KBM-7 (cell line): Measurements from ENCODE around the gene PTH1R.

Source experiments
- DNase-seq: peaks from one replicate; pipeline ENCODE4 v3.0.0-alpha.2; 2015
- in situ Hi-C: fragments of 300-500 bp; cut with MboI; formaldehyde crosslinking; loops from 2 replicates; pipeline ENCODE4 v1.14.3; 2020; ENCODE audit warnings: low sequenced_read_pairs, low pct_unique_long_range_greater_than_20kb, mixed read lengths

The PTH1R gene

DNA sequence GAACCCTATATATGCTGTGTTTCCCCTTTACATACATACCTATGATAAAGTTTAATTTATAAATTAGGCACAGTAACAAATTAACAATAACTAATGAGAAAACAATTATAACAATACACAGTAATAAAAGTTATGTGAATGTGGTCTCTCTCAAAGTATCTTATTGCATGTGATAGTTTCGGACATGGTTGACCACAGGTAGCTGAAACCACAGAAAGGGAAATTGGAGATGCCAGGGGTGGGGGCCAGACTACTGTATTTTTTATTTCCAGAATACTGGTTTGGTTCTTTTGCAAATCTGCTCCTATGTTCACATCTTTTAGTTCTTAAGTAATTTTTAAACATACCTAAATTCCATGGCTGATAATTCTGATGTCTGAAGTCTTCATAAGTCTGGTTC lies 40.7 kb downstream of the PTH1R start:
- in situ Hi-C loops: no loop called here
- no peak for DNase-seq

DNA sequence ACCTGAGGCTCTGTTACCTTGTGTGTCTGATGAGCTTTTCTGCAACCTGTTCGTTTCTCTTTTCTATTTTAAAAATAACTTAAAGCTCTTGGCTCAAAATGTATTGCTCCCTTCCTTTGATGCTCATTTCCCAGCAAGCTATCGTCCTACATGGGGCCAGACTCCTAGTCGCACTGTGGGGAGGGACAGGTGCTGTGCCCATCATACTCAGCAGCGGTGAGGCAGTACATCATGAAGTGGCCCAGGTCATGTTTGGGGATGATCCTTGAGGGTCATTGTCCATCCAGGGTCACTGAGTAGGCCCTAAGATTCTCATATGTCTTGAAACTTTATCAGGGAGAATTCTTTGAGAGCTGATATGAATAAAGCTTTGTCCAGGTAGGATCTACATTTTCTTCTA lies 41.1 kb downstream of the PTH1R start:
- DNase-seq: no peak
- in situ Hi-C loops: no loop called here

DNA sequence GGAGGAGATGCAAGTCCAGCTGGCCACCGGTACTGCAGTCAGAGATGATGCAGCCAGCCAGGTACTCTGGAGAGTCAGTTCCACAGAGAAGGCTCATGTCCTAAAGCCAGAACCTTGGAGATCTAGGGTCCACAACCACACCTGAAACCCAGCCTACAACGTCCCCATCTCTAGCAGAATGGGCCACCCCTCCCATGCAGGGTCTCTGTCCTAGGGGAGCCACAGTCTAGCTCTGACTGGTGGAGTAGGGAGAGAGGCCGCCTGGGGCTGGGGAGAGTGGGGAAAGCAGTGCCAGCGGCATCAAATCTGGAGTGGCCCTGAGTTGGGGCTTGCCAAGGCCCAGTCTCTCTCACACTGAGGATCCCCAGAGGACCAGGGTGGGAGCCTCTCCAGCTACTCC lies 43.5 kb downstream of the PTH1R start:
- in situ Hi-C loops: no loop called here
- no peak for DNase-seq

DNA sequence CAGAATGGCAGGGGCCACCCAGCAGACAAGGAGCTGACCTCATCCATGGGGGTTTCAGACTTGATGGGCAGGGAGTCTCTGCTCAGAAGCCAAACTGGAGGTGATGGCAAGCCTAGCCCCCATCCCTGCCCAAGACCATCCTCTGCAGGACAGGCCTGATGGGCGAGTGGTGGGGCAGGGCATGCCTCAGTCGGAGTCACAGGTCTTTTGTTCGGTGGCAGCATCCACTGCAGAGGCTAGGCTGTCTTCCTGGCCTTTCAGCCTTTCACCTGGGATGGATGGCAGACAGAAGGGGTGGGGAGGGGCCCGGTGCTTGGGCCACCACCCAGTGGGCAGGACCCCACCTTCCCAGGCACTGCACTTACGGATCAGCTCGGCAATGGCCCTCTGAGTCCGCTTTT lies 44.4 kb downstream of the PTH1R start:
- in situ Hi-C loops: no loop called here
- DNase-seq: no peak

DNA sequence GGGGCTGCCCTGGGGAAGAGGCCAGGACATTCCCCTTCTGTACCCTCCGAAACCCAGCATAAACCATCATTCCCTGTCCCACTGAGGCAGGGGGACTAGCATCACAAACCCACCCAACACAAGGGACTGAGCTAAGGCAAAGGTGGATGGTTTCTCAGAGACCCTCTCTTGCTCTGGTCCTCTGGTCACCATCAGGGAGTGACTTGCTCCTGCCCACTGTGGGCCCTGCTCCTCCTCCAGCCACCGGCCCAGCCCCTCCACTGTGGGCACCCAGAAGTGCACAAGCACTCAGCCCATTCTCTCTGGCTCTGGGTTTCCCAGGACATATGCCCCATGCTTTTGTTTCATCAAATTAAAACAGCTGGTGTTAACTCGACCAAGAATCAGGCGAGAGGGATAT lies 44.9 kb downstream of the PTH1R start:
- DNase-seq: no peak
- in situ Hi-C loops: no loop called here

DNA sequence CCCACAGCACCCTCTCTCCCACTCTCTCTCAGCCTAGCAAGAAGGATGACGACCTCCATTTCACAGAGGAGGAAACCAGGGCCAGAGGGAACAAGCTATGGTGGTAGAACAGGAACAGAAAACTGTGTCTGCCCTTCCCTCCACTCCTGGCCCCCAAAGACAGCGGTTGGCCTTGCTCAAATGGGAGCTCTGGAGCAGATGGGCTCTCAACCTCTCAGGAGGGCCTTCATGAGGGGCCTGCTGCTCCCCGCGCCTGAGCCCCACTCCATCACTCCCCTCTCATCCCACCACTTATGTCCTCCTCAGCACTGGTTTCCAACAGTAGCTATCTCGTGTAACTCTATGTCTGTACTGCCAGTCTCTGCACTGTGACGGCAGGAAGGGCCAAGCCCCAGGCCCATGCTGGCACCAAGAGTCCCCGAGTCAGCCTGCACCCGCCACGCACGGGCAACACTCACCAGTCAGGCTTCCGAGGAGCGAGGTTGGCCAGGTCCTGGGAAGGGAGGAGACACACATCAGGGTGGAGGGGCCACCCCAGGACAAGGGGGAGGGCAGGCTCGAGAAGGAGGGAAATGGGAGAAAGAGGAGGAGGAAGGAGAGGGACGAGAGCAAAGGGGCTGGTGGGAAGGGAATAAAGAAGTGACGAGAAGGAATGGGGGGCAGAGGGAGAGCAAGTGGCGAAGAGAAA lies 45.5 kb downstream of the PTH1R start:
- in situ Hi-C loops: no loop called here
- DNase-seq: no peak

DNA sequence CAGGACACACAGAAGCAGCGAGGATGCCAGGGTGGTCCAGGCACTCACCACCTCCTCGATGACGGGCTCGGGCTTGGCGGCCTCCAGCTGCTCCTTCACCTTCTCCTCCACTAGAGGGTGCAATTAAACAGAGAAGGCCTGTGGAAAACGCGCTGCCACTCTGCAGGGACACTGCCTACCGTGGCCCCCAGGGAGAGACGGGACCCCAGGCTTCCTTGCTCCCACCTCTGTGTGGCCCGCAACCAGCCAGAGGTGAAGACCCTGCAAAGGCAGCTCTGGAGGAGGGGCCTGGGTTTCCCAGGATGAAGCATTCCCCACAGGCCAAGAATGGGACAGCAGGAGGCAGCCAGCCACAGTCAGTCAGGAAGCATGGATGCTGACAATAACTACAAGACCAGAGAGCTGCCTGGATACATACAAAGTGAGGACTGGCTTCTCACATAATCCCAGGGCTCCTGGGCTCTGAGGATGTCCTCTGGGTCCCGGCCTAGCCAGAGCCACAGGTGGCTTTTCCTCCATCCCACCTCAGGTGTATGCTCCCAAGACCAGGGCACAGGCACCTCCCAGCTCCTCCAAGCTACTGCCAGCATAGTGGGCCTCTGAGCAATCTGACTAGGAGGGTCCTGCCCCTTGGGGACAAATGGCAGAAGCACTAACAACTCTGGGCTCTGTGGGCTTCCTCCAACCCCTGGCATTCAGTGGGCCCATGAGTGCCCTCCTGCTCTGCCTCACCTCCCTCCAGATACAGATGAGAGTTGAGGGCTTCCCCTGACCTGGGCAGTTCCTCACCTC lies 46.2 kb downstream of the PTH1R start:
- DNase-seq: peak; percentile 54

DNA sequence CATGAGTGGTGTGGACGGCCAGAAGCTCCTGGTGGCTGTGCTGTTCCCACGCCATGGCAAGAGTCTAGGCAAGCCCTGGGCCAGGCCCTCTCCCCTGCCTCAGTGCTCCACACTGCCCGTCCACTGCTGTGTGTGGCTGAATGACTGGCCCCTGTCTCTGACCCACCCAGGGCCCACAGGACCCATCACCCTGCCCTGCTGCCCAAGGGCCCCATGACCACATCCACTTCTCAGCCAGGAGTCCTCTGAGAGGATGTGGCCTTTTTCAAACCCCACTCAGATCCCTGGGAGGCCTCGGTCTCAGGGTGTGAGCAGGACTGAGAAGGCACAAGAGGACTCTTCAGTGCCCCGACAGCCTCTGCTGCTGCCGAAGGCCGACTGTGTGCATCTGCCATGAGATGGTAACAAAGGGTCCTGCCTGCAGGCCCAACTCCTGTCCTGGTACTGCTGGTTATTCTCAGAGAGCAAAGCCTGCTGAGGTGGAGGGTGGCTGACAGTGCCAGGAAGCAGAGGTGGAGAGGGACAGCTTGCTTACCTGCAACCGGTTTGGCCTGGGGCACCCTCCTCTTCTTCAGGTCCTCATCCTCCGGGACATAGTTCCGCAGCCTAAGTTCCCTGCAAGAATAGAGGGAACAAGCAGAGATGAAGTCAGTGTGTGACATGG lies 47.5 kb downstream of the PTH1R start:
- DNase-seq: no peak
- in situ Hi-C loops: no loop called here

More for the DNA sequence above, 46.2 kb downstream of the PTH1R start:
- in situ Hi-C loops: no loop called here

DNA sequence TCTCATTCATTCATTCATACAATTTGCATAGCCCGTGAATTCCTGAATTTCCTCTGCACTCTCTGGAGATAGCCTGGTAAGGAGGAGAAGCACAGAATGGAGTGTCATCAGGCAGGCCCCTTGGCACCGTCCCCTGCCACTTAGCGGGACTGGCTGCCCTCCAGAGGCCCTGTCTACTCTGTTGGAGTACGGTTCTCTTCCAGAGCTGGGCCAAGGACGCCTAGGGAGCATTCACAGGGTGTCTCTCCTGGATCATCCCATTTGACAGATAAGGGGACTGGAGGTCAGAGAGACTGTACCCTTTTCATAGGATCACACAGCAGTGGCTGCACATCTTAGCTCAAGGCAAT lies 48.0 kb downstream of the PTH1R start:
- DNase-seq: no peak

DNA sequence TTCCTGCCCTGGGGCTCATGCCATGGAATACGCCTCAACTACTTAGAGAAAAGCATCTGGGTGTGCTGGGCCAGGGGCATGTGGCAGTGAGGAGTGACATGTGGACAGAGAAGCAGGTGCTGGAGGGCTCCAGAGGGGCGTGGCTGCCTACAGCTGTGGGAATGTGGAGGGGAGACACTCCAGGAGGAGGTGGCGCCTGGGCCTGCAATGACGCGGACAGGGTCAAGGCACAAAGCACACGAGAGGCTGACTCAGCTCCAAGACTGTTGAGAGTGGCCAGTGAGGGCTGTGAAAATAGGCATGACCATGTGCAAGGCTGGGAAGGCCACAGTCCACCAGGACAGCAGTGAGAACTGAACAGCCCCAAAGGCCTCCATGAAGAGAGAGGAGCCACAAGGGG lies 48.5 kb downstream of the PTH1R start:
- no peak for DNase-seq
- in situ Hi-C loops: no loop called here

More for the DNA sequence above, 48.0 kb downstream of the PTH1R start:
- in situ Hi-C loops: no loop called here

DNA sequence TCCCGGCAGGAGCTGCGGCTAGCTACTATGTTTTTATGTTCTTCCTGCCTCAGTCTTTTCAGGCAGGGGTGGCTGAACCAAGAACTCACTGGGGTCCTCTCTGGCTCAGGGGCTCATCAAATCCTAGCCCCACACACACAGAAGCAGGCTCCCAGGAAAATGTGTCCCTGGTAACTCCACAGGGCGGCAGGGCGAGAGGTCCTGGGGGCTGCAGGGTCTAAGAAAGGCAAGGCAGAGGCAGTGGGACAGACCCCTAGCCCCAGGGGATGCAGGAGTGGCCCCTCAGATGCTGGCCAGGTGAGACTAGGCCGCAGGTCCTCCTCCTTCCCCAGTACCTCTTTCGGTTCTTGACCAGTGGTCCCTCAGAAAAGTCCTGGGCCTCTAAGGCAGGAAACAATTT lies 48.9 kb downstream of the PTH1R start:
- in situ Hi-C loops: no loop called here

DNA sequence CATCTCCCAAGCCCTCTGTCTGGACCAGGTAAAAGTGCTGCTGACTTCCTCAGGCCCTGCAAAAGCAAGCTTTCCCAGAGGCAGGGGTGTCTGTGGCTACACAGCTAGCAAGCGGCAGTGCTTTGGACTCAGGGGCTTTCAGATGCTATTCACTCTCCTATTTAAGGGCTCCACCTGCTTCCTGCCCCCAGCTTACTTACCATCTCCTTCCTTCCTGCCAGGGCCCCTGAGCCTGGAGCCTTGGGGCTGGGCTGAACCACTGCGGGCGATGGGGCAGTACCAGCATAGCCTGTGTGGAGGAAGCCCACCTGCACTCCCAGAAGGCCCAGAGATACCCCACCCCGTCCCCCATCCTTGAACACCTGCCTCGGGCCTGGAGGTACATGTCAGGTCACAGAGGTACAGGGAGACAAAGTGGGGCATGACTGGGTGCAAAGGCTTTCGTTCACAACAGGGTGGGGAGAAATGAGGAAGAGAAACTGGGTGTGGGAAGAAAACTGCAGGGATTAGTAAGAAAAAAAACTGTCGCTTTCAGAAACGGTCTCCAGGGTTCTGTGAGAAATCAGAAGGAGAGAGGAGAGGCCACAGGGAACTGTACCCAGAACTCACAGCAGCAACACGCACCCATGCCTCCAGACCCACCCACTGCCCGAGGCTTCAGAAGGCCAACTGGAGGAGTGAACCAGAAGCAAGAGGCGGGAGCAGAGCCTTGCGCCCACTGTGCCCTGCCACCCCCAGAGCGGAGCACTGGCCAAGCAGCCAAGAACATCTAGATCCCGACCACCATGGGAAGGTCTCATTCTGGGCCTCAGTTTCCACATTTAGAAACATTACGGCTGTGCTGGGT lies 49.6 kb downstream of the PTH1R start:
- in situ Hi-C loops: no loop called here
- DNase-seq: peak; percentile 87

More for the DNA sequence above, 48.9 kb downstream of the PTH1R start:
- no peak for DNase-seq

DNA sequence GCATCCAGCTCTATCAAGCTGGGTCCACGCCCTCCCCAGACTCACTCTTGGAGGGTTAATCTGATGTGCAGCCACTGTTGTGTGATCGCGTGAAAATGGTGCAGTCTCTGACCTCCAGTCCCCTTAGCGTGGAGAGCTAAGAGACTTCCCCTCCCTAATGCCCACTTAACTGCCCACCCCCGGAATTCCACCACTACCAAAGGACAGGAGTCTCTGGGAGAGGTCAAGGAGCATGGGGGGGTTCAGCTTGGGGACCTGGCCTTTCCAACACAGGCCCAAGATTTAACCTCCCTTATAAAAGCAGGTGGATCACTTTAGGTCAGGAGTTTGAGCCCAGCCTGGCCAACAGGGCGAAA lies 50.2 kb downstream of the PTH1R start:
- no peak for DNase-seq
- in situ Hi-C loops: no loop called here

DNA sequence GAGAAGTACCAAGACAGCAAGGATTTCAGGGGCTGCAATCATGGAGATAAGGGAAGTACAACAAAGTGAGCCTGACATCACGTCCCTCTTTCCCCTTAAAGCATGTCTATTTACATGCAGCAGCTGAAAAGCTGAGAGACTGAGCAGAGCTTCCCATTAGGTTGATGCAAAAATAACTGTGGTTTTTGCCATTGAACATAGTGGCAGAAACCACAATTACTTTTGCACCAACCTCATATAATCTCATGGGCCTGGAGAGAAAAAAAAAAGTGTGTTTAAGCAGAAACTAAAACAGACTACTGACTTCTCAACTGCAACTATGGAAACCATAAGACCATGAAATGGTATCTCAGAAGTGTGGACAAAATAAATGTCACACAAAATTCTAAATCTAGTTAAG lies 50.8 kb downstream of the PTH1R start:
- in situ Hi-C loops: no loop called here
- peak; percentile 95 for DNase-seq

DNA sequence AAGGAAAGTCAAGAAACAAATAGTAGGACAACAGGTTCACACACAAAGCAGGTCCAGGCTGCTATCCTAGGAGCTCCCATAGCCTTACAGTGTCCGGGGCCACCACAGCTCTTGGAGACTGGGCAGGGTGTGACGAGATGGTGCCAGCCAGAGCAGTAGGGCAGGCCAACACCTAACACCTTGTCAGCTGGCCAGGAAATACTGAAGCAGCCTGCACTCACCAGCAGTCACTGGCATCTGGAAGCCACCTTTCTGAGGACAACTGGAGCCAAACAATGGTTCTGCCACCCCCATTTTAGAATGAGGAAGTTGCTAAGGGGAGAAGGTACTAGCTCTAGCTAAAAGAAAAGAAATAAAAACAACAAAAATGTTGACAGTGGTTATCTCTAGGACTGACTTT lies 51.8 kb downstream of the PTH1R start:
- in situ Hi-C loops: no loop called here
- peak; percentile 50 for DNase-seq

DNA sequence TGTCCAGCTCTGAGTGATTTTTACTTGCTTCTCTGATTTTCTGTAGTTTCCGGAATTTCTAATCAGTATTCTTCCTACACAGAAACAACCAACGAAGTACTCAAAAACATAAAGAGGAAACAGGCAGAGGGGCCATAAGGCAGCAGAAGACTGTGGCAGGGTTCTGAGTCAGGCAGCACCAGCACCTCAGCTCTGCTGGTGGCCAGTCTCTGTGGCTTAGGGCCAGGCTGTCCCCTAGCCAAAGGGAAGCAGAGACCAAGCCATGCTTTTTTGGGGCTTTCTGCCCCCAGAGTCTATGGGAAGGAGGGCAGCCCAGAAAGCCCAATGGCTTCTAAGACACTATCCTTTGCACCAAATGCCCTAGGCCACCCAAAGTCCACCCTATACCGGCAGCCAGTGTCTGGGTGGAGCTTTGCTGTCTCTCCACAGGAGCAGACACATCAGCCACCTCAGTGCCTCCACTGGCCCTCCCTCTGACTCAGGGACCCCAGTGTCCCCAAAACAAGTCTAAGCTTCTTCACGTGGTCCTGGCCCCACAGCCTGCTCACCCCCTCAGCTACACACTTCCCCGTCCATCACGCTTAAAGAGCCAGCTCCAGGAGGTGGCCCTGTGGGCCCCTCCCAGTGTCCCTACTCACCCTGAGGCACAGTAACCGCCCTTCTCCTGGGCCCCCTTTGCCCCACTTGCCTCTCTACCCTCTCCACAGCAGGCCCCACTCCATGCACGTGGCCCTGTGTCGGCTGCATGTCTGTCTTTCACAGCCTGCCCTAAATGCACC lies 52.8 kb downstream of the PTH1R start:
- in situ Hi-C loops: no loop called here

DNA sequence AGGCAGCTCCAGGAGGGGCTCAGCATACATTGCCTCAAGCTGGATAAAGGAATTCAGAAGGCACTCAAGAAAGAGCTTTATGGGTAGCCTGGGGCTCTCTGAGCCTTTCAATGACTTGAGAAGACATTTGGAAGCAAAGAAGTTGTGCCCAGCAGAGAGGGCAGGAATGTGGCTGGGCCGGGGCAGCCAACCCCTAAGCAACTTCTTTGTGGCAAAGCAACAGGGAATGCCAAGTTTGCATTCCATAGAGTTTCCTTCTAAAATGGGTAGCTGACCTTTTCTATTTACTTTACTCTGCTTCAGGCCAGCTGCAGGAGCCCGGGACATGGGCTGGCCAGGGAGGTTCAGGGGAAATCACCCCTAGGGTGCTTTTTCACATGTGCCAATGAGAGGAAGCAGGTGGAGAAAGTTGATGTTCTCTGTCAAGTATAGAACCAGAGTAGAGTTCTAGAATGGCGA lies 53.5 kb downstream of the PTH1R start:
- in situ Hi-C loops: no loop called here
- DNase-seq: no peak

More for the DNA sequence above, 52.8 kb downstream of the PTH1R start:
- DNase-seq: no peak

DNA sequence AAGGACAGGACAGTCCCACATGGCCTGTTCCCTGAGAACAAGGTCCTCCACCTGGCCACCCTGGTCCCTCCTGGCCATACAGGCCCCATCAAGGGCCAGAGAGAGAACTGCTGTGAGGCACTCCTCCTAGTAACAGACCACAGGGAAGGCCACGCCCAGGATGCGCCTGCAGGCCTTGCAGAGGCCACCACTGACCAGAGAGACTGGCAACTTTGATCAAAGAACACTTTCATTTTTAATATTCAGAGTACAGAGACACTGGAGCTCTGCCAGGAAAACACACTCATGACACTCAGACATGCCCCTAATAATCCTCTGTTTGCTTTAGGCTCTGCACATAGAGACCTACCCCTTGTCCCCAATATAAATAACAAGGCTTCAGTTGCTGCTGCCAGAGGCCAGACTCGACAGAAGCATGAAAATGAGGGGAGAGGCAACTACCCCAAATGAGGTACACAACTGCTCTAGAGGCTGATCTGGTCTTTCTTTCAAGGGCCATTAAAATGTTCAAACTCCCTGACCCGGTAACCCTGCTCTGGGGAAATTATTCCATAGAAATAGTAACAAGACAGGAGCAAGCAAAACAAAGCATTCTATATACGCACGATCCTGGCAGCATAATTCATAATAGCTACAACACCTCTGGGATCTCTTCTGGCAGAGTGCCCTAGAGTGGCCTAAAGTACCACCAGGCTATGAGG lies 54.3 kb downstream of the PTH1R start:
- in situ Hi-C loops: no loop called here
- no peak for DNase-seq
